A673 (cell line): ENCODE data around the gene CTSH. TPM values are rescaled to one million over a fixed set of nuclear protein-coding genes. Genes with fewer than 3 reads are reported as not detected.

Source experiments
- BruUV-seq: library from RNA; stranded (reverse); fragments of 400-500 nt; replicated peaks from 2 replicates; lab custom pipeline; 2021; lab: Mats Ljungman, UMichigan
- CTCF ChIA-PET: fragments of 300-600 bp; sonication (Branson Sonifier 250); formaldehyde crosslinking; loops from one replicate; lab custom pipeline; 2022; ENCODE audit warnings: antibody characterized with exemption; lab: Charles Lee
- POLR2A ChIA-PET: fragments of 300-600 bp; sonication (Branson Sonifier 250); formaldehyde crosslinking; loops from one replicate; lab custom pipeline; 2022; ENCODE audit warnings: antibody characterized with exemption; ENCODE audit not compliant: low non-redundant PET; lab: Charles Lee
- DNase-seq: peaks from one replicate; pipeline ENCODE4 v3.0.0-alpha.2; 2015; ENCODE audit warnings: low spot score
- H3K27ac ChIP-seq: fragments of 200-600 bp; sonication (generic); 2 replicates; pipeline ENCODE4 v1.5.1; 2016; ENCODE audit warnings: mixed run types, low read depth, mild to moderate bottlenecking, mixed read lengths, antibody characterized with exemption, low read length; ENCODE audit not compliant: poor library complexity, severe bottlenecking
- H3K27me3 ChIP-seq: fragments of 200-600 bp; sonication (generic); replicated peaks from 2 replicates; pipeline ENCODE4 v1.6.1; 2017; ENCODE audit warnings: mixed run types, low read depth, mild to moderate bottlenecking, mixed read lengths, antibody characterized with exemption, low read length; ENCODE audit not compliant: insufficient read depth, poor library complexity
- H3K36me3 ChIP-seq: fragments of 200-600 bp; sonication (generic); 2 replicates; pipeline ENCODE4 v1.6.1; 2016; ENCODE audit warnings: mixed run types, mild to moderate bottlenecking, mixed read lengths, antibody characterized with exemption, low read length; ENCODE audit not compliant: insufficient read depth, poor library complexity, severe bottlenecking
- H3K4me1 ChIP-seq: fragments of 200-600 bp; sonication (generic); 2 replicates; pipeline ENCODE4 v1.6.1; 2017; ENCODE audit warnings: mixed run types, mild to moderate bottlenecking, mixed read lengths, antibody characterized with exemption, low read length; ENCODE audit not compliant: insufficient read depth, poor library complexity, severe bottlenecking
- H3K4me3 ChIP-seq: fragments of 200-600 bp; sonication (generic); 2 replicates; pipeline ENCODE4 v1.5.1; 2016; ENCODE audit warnings: low read depth, mixed run types, mild to moderate bottlenecking, mixed read lengths, low read length; ENCODE audit not compliant: poor library complexity, severe bottlenecking
- H3K9me3 ChIP-seq: fragments of 200-600 bp; sonication (generic); 2 replicates; pipeline ENCODE4 v1.6.1; 2016; ENCODE audit warnings: mixed run types, low read depth, mild to moderate bottlenecking, mixed read lengths, antibody characterized with exemption, low read length; ENCODE audit not compliant: poor library complexity, severe bottlenecking
- EZH2 ChIP-seq: fragments of 200-600 bp; sonication (generic); IDR thresholded peaks from 2 replicates; pipeline ENCODE4 v1.6.1; 2017; ENCODE audit warnings: borderline replicate concordance, low read depth, mild to moderate bottlenecking, mixed read lengths, antibody characterized with exemption, low read length; ENCODE audit not compliant: poor library complexity, severe bottlenecking
- intact Hi-C: fragments of 100-400 bp; cut with micrococcal nuclease; formaldehyde crosslinking; loops from one replicate; pipeline ENCODE4 v1.10.0; 2022; ENCODE audit not compliant: unreplicated experiment
- total RNA-seq: library from RNA; stranded (reverse); gene quantifications from 2 replicates; pipeline ENCODE4 v1.2.3, GENCODE V29; 2021
- TF ChIP-seq, protein P1 (sequence below): fragments of 300-800, 200-600 bp; sonication (generic); conservative IDR thresholded peaks from 2 replicates; pipeline ENCODE4 v1.5.1; 2017; ENCODE audit warnings: low read depth, mild to moderate bottlenecking, antibody characterized with exemption, low read length, moderate library complexity, mixed read lengths

The CTSH gene
- total RNA-seq, 1 experiment from 2014 or later: 2.2 TPM

DNA sequence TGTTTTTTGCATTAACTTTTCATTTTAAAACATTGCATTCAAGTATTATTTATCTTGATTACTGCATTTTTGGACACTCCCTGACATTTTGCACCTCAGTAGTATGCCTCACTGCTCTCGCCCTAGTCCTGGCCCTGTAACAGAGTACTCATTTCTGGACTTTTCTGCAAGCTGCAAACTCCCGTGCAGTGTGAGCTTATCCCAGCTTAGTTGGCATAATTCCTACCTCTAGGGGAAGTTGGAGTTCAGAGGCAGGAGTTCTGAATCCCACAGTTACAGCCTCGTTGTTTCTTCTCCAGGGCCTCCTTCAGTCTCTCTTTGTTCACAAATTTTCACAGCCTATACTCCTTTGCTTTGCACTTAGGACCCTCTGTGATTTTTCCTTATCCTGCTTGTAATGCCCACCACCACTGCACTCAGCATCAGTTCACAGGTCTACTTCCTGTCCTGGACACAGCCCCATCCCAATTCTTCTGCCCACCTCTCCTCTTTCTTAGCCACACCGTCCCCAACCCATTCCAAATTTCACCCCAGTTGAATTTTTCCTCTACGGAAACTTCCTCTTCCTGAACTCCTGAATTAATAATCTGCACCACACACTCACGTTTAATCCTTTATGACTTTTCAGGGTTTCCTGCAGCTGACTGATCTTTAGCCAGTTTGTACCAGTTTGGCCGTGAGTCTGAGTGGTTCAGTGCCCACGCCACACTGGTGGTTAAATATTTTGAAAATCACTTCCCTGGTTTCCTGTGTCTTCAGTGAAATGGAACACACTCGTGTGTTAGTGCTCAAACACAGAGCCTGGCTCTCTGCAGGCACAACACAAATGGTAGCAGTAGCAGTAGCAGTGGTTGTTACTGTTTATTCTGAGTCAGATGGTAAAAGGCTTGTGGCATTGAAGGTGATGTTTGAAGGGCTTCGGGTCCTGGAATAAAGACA, 6.3 kb upstream of the CTSH start:
- no peak overlapping the region for H3K4me3 ChIP-seq
- ChIA-PET POLR2A (no interaction called here), CTCF (no interaction called here)
- BruUV-seq: no TSS peak
- intact Hi-C loops: no loop called here
- H3K27ac ChIP-seq: no peak overlapping the region
- no peaks in the 10 kb centered on the region for H3K36me3 ChIP-seq
- H3K9me3 ChIP-seq: no peaks in the 10 kb centered on the region
- no peaks in the 10 kb centered on the region for H3K4me1 ChIP-seq
- TF ChIP-seq, protein P1, sequence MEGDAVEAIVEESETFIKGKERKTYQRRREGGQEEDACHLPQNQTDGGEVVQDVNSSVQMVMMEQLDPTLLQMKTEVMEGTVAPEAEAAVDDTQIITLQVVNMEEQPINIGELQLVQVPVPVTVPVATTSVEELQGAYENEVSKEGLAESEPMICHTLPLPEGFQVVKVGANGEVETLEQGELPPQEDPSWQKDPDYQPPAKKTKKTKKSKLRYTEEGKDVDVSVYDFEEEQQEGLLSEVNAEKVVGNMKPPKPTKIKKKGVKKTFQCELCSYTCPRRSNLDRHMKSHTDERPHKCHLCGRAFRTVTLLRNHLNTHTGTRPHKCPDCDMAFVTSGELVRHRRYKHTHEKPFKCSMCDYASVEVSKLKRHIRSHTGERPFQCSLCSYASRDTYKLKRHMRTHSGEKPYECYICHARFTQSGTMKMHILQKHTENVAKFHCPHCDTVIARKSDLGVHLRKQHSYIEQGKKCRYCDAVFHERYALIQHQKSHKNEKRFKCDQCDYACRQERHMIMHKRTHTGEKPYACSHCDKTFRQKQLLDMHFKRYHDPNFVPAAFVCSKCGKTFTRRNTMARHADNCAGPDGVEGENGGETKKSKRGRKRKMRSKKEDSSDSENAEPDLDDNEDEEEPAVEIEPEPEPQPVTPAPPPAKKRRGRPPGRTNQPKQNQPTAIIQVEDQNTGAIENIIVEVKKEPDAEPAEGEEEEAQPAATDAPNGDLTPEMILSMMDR: peak; percentile 13; the same call in 1 of the 2 replicates
- no peak for TF ChIP-seq EZH2
- DNase-seq: no peak
- H3K27me3 ChIP-seq: no peaks in the 10 kb centered on the region

GRCh38 chr15:78950343-78950742, 5.5 kb upstream of the CTSH start:
- Histone ChIP-seq H3K27ac (no peak overlapping the region), H3K36me3 (no peaks in the 10 kb centered on the region), H3K27me3 (no peaks in the 10 kb centered on the region), H3K9me3 (no peaks in the 10 kb centered on the region), H3K4me3 (no peak overlapping the region), H3K4me1 (no peaks in the 10 kb centered on the region)
- CTCF ChIA-PET: no interaction called here
- POLR2A ChIA-PET: no interaction called here
- no TSS peak for BruUV-seq
- TF ChIP-seq, protein P1: no peak
- no peak for TF ChIP-seq EZH2
- no peak for DNase-seq
- intact Hi-C loops: no loop called here

- intact Hi-C loops: no loop called here
- BruUV-seq: no TSS peak
- DNase-seq: no peak
Observed at GRCh38 chr15:78949461-78949860, 4.6 kb upstream of the CTSH start.

More at GRCh38 chr15:78949461-78949860, 4.6 kb upstream of the CTSH start:
- Histone ChIP-seq H3K9me3 (no peaks in the 10 kb centered on the region), H3K27ac (no peak overlapping the region), H3K36me3 (no peaks in the 10 kb centered on the region), H3K27me3 (no peaks in the 10 kb centered on the region), H3K4me3 (no peak overlapping the region), H3K4me1 (no peaks in the 10 kb centered on the region)
- ChIA-PET POLR2A (no interaction called here), CTCF (no interaction called here)
- TF ChIP-seq, protein P1: no peak
- TF ChIP-seq EZH2: no peak
